Fibroblast of mammary gland (primary cell): ENCODE measurements around the gene KLK5.

Experiments used
- DNase-seq: peaks from one replicate; pipeline ENCODE4 v3.0.0-alpha.2; 2010; ENCODE audit warnings: low read depth
- H3K4me3 ChIP-seq: 2 replicates; pipeline ENCODE4 v1.5.1; 2011; ENCODE audit warnings: low read depth, mild to moderate bottlenecking, low read length, moderate library complexity; ENCODE audit not compliant: control insufficient read depth
- CTCF ChIP-seq: conservative IDR thresholded peaks from 2 replicates; pipeline ENCODE4 v1.5.1; 2011; ENCODE audit warnings: low read depth, low read length, inconsistent platforms; ENCODE audit not compliant: control insufficient read depth, insufficient read depth

KLK5 gene

DNA sequence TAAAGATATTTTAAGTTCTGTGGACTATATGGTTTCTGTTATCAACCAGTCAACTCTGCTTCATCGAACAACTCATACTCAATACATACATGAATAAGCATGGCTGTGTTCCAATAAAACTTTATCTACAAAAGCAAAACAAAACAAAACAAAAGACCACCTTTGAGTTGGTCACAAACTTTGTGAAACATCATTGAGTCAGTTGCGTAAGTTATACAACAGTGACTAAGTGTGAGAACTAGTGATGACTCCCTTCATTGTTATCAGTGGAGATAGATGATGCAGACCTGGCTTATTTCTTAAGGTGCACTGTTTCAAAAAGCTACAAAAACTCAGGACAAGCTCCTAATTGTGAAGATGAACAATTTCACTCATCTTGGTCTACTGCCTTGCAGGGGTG lies 27.1 kb downstream of the KLK5 start:
- no peak overlapping the region for H3K4me3 ChIP-seq
- no peak for TF ChIP-seq CTCF
- DNase-seq = peak; percentile 53

DNA sequence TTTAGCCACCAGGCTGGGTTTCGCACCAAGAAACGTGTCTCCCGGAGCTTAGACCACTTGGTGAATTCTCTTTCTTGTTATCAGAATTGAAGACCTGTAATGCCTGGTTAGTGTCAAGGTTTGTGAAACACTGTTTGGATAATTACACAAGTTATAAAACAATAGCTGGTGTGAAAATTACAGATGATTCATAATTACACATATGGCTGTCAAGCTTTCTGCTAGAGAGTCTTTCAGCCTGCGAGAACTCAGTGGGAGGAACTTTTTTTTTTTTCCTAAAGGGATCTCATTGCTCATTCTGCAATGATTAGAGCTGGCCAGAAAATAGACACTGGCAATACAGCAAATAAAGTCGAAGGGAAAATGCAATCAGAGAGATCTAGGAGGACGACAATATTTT lies 28.3 kb downstream of the KLK5 start:
- no peak for DNase-seq
- TF ChIP-seq CTCF = no peak
- no peak overlapping the region for H3K4me3 ChIP-seq

DNA sequence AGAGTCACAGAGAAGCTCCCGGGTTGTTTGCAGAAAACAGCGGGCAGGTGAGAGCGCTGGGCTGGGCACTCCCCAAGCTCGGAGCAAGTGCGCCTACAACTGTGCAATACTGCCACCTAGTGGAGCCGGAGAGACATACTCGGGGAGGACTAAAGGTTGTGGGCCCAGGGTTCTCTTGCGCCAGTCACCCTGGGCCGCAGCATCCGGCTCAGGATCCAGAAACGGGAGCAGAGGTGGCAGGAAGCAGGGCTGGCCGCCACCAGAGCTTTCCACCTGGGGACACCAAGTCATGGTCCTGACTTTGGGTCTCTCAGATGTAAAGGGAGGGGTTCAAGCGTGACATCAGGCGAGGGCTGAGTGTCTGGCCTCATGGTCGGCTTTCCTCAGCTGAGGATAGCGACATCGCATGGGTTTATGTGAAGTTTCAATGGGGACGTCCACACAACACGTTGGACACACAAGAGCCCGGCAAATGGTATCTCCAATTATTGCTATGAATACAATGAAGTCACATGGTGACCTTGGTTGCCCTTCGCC lies 30.5 kb downstream of the KLK5 start:
- no peak overlapping the region for H3K4me3 ChIP-seq
- TF ChIP-seq CTCF = peak; percentile 79
- peak; percentile 78 for DNase-seq

DNA sequence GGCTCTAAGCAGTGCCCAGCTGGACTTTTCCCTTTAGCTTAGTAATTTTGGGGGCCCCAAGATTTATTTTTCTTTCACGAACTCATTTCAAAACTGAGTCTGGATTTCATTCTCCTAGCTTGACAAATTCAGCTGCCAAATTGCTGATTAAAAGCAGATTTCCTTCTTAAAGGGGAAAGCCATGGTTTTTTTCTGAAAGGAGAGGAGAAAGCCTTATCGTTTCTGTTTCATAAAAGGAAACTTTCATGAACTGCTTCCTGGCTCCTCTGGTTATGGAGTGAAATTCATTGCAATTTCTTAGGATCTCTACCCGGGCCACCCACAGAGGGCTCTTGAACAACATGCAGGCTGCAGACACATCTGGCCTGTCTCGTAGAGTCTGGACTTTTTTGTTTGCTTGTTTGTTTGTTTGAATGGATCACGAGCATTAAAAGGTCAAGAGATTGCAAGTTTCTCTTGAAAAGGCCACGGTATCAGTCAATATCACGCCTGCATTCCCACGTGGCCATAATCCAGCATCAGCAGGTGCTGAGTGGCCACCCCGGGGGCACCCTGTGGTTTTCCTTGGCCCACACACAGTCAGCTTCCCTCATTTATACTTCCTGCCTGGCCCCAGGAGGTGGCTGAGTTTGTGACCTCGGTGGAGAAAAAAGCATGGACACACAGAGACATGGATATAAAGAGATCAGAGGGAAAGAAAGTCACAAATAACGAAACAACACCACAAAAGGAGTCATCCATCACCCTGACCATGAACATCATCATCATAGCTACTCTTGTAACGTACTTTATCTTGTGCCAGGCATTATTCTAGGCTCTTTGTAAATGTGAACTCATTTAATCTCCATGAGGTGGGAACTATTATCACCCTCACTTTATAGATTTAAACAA lies 31.2 kb downstream of the KLK5 start:
- peak; percentile 23 for DNase-seq
- H3K4me3 ChIP-seq = no peak overlapping the region
- no peak for TF ChIP-seq CTCF

DNA sequence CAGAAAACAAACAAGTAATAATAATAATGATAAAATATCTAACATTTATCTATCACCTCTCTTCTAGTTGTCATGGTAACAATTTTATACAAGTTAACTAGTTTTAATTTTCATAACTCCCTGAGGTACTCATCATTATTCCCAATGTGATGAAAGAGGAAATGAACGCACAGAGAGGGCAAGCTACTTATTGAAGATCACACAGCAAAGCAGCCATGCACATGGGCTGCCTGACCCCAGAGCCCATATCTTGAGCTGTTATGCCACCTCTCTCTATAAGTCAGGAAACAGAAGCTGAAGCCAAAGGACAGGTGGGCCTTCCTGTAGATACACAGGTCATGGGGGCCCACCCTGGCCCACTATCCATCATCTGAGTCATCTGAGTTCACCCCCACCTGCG lies 36.8 kb downstream of the KLK5 start:
- TF ChIP-seq CTCF = no peak
- no peak overlapping the region for H3K4me3 ChIP-seq
- DNase-seq = no peak

GRCh38 chr19:50912727-50913716 lies 39.8 kb downstream of the KLK5 start:
- DNase-seq = no peak
- TF ChIP-seq CTCF = no peak
- no peak overlapping the region for H3K4me3 ChIP-seq
